Breast epithelium (tissue), 3 donors: ENCODE results near the gene ABHD11.

Experiments used
- CTCF ChIP-seq, 3 donors: fragments of 450-650 bp; IDR thresholded peaks; one replicate each; pipeline ENCODE4 v1.5.1; 2016 to 2017; ENCODE audit warnings: antibody characterized with exemption in 3 of 3, mild to moderate bottlenecking in 3 of 3, moderate library complexity in 3 of 3
- POLR2A ChIP-seq: fragments of 450-650 bp; IDR thresholded peaks from one replicate; pipeline ENCODE4 v1.6.1; 2016; ENCODE audit warnings: antibody characterized with exemption, mild to moderate bottlenecking, moderate library complexity
- POLR2AphosphoS5 ChIP-seq, 3 donors: sonication (generic); formaldehyde crosslinking; IDR thresholded peaks; one replicate each; pipeline ENCODE4 v1.6.1; 2017; ENCODE audit warnings: antibody characterized with exemption in 3 of 3

- TF ChIP-seq CTCF (IDR thresholded peaks at IDR 0.05), result no peak
- TF ChIP-seq POLR2A, result no peak
- TF ChIP-seq POLR2AphosphoS5 (IDR thresholded peaks at IDR 0.05), result no peak
These were observed 1.6 kb upstream of the ABHD11 start for GRCh38 chr7:73740212-73740611.
